Testis (tissue), 3 donors: ENCODE results near the gene U2AF2. TPM values are rescaled to one million over a fixed set of nuclear protein-coding genes. Genes with fewer than 3 reads are reported as not detected.
A peak's percentile ranks its signal among the peaks of the same experiment; 100 is the strongest.

Experiments used
- DNase-seq: peaks from one replicate; pipeline ENCODE4 v3.0.0-alpha.2; 2019
- H3K27ac ChIP-seq, 2 donors: fragments of 200-600 bp; sonication (generic); one replicate each; pipeline ENCODE4 v1.5.1; 2019
- H3K27me3 ChIP-seq: fragments of 200-600 bp; sonication (generic); one replicate; pipeline ENCODE4 v1.5.1; 2019
- H3K36me3 ChIP-seq: fragments of 200-600 bp; sonication (generic); one replicate; pipeline ENCODE4 v1.5.1; 2017; ENCODE audit warnings: low read depth; ENCODE audit errors: missing control alignments
- H3K4me1 ChIP-seq: fragments of 200-600 bp; sonication (generic); one replicate; pipeline ENCODE4 v1.5.1; 2019
- H3K4me3 ChIP-seq, 2 donors: fragments of 200-600 bp; sonication (generic); one replicate each; pipeline ENCODE4 v1.5.1; 2017 to 2019
- H3K9me3 ChIP-seq: fragments of 200-600 bp; sonication (generic); one replicate; pipeline ENCODE4 v1.5.1; 2017
- POLR2A ChIP-seq: fragments of 450-650 bp; IDR thresholded peaks from one replicate; pipeline ENCODE4 v1.6.1; 2017; ENCODE audit warnings: antibody characterized with exemption, mild to moderate bottlenecking, moderate library complexity
- WGBS, 2 donors: methylation state at CpG; one replicate each; pipeline ENCODE4 v1.1.5; 2018; 5-methylcytosine and 5-hydroxymethylcytosine counted together
- intact Hi-C: fragments of 100-400 bp; cut with DNase I; formaldehyde crosslinking; loops from one replicate; pipeline ENCODE4 v1.15.1; 2023; ENCODE audit warnings: low total_unique reads
- polyA plus RNA-seq: library from polyadenylated mRNA; stranded (reverse); fragments of 350-450 nt; fragmentation: Illumina TruSeq; extraction: RNeasy Lipid Tissue Mini Kit (QIAGEN cat#74804); gene quantifications from one replicate; pipeline ENCODE4 v1.2.3, GENCODE V29; 2014; ENCODE audit warnings: low read depth, low replicate concordance; ENCODE audit not compliant: insufficient read depth
- total RNA-seq, 2 donors: library from RNA; depleted of rRNA; stranded (reverse); fragments of >200 nt; gene quantifications; one replicate each; pipeline ENCODE4 v1.2.3, GENCODE V29; 2016
- TF ChIP-seq, protein P1 (sequence below), 3 experiments: fragments of 450-650 bp in 2 of 3; fragments of 200-600 bp in 1 of 3; sonication (generic) in 1 of 3; IDR thresholded peaks; one replicate each; pipeline ENCODE4 v1.5.1; 2016 to 2019; ENCODE audit warnings: antibody characterized with exemption in 3 of 3, mild to moderate bottlenecking in 2 of 3, moderate library complexity in 1 of 3

U2AF2 gene
- total and polyA plus RNA-seq, 3 donors from 2014 or later: 163 to 281 (median 264) TPM

DNA sequence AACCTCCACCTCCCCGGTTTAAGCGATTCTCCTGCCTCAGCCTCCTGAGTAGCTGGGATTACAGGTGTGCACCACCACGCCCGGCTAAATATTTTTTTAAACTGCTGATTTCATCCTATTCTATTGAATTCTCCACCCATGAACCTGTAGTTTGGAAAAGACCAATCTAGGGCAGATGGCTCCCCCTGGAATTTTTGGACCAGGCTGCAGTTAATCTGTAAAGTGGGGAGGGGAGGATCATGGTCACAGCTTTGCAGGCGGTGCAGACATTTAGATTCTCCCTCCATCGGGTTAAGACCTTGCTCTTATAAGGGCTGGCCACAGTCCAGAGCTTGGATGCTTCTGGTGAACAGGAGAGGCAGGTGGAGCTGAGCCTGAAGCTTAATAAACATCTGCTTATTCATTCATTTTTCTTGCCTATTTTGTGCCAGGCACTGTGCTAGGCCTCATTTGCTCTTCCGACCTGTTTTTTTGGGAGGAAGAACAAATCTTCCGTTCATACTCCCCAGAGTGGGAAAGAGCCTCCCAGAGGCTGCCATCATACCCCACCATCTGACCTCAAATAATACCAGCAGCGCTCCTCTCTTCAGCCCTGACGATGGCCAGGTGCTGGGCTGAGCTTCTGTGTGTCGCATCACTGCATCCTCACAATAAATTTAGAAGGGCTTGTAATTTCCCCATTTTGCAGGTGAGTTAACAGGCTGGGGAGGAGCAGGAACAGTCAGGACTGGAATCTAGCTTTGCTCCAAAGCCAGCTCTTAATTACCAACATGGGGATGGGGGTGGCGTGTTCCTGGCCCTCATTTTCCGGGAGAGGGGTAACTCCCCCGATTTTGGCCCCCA lies 7.7 kb upstream of the U2AF2 start:
- H3K9me3 ChIP-seq: no peaks in the 10 kb centered on the region
- H3K36me3 ChIP-seq: no peaks in the 10 kb centered on the region
- peak overlapping the region; percentile 76 to 95 for H3K27ac ChIP-seq
- peaks cover 23% of the 10 kb centered on the region for H3K4me1 ChIP-seq
- intact Hi-C loops: no loop called here
- DNase-seq: no peak
- TF ChIP-seq POLR2A: no peak
- TF ChIP-seq, protein P1, sequence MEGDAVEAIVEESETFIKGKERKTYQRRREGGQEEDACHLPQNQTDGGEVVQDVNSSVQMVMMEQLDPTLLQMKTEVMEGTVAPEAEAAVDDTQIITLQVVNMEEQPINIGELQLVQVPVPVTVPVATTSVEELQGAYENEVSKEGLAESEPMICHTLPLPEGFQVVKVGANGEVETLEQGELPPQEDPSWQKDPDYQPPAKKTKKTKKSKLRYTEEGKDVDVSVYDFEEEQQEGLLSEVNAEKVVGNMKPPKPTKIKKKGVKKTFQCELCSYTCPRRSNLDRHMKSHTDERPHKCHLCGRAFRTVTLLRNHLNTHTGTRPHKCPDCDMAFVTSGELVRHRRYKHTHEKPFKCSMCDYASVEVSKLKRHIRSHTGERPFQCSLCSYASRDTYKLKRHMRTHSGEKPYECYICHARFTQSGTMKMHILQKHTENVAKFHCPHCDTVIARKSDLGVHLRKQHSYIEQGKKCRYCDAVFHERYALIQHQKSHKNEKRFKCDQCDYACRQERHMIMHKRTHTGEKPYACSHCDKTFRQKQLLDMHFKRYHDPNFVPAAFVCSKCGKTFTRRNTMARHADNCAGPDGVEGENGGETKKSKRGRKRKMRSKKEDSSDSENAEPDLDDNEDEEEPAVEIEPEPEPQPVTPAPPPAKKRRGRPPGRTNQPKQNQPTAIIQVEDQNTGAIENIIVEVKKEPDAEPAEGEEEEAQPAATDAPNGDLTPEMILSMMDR (IDR thresholded peaks at IDR 0.05): no peak
- H3K27me3 ChIP-seq: no peaks in the 10 kb centered on the region
- peak overlapping the region; percentile 79 to 86 for H3K4me3 ChIP-seq
- 32 to 35% methylated on average over 14 of the region's 14 CpGs for WGBS, 2 donors

GRCh38 chr19:55647732-55648584 lies 6.9 kb upstream of the U2AF2 start, which contains the start of gene CCDC106:
Gene CCDC106 (plus strand): TSS chr19:55648212. CDS start chr19:55649047, 835 bp downstream.
- intact Hi-C loops: no loop called here
- DNase-seq: peak; percentile 85

DNA sequence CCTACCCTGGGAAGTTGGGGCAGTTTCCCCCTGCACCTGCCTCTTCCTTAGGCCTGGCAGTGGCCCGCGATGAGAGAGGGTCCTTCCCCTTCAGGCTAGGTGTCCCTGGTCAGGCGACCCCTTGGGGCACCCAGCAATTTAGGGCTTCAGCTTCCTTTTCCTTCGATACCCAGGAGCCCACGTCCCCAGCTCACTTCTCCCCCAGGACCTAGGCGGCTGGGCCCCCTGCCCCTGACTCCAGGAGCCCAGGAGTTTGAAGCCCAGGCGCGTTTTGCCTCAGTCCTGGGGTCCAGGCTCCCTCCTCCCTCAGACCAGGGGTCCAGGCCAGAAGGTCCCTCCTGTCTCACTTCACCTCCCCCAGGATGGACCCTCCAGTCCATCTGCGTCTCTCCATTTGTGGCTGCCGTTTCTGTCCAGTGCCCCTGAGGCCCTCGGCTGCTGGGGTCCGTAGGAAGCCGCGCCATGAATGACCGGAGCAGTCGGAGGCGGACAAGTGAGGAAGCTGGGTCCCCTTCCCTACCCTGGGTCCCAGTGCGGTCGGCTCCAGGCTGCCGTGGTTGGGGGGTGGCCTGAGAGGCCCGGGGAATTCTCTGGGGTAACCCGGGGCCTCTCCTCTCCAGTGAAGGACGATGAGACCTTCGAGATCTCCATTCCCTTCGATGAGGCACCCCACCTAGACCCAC lies 6.1 kb upstream of the U2AF2 start:
- no peak for TF ChIP-seq POLR2A
- TF ChIP-seq, protein P1 (IDR thresholded peaks at IDR 0.05): no peak
- H3K27me3 ChIP-seq: no peaks in the 10 kb centered on the region
- H3K4me3 ChIP-seq: peak overlapping the region; percentile 79 to 86
- no peak for DNase-seq
- no peaks in the 10 kb centered on the region for H3K36me3 ChIP-seq
- H3K9me3 ChIP-seq: no peaks in the 10 kb centered on the region
- WGBS, 2 donors: 0 to 10% methylated on average over 4 to 25 of the region's 25 CpGs
- intact Hi-C loops: no loop called here
- H3K27ac ChIP-seq: peak overlapping the region; percentile 76 to 95
- peaks cover 18% of the 10 kb centered on the region for H3K4me1 ChIP-seq

More at GRCh38 chr19:55647732-55648584, 6.9 kb upstream of the U2AF2 start, which contains the start of gene CCDC106:
- H3K27me3 ChIP-seq: no peaks in the 10 kb centered on the region
- peaks cover 18% of the 10 kb centered on the region for H3K4me1 ChIP-seq
- 0 to 2% methylated on average over 12 to 72 of the region's 87 CpGs for WGBS, 2 donors
- no peaks in the 10 kb centered on the region for H3K36me3 ChIP-seq
- no peaks in the 10 kb centered on the region for H3K9me3 ChIP-seq
- TF ChIP-seq, protein P1 (IDR thresholded peaks at IDR 0.05): peak in 1 of 3 experiments; percentile 4
- no peak for TF ChIP-seq POLR2A
- H3K4me3 ChIP-seq: peak within 1 kb of the TSS; percentile 79 to 86
- H3K27ac ChIP-seq: peak within 1 kb of the TSS; percentile 76 to 95

DNA sequence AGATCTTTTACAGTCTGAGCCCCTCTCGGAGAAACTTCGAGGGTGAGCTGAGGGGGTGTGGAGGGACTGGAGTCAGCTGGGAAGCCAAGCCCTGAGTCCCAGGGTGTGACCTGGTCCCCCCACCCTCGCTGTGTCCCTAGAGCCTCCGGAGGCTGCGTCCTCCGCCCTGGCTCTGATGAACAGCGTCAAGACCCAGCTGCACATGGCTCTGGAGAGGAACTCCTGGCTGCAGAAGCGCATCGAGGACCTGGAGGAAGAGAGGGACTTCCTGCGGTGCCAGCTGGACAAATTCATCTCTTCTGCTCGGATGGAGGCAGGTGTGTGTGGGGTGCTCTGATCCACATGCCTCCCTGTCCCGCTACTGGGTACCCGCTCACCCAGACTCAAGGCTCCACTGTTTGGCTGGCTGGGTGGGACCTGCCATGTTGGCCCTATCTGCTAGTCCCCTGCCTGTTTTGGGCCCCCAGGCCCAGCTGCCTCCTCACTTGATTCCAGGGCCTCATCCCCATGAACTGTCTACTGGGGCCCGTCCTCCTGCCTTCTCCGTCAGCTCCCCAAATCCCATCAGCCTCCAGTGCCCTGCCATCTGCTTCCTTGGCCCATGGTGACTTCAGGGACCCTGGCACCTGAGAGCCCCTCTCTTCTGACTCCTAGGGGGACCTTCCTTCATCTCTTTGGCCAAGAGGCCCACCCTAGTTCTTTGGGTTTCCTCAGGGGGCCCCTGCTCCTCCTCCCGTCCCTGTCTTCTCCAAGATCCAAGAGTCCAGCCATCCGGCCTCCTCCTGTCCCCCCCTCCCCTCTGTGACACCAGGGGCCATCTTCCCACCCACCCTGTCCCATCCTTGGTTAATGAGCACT lies 5.3 kb upstream of the U2AF2 start:
- Histone ChIP-seq H3K4me3 (peak overlapping the region in 1 of 2 donors; percentile 79), H3K9me3 (no peaks in the 10 kb centered on the region), H3K27ac (peak overlapping the region; percentile 76 to 95), H3K36me3 (no peaks in the 10 kb centered on the region), H3K4me1 (peaks cover 11% of the 10 kb centered on the region), H3K27me3 (no peaks in the 10 kb centered on the region)
- TF ChIP-seq POLR2A: no peak
- TF ChIP-seq, protein P1 (IDR thresholded peaks at IDR 0.05): no peak
- intact Hi-C loops: no loop called here
- DNase-seq: no peak
- WGBS, 2 donors: 64 to 88% methylated on average over 6 to 17 of the region's 17 CpGs
